ENCODE results near the gene ANKDD1A. TPM values are rescaled to one million over a fixed set of nuclear protein-coding genes. Genes with fewer than 3 reads are reported as not detected.

The ANKDD1A gene
- total and polyA plus RNA-seq, 4 donors, result 2.3 to 6.8 (median 4.2) TPM

- DNase-seq, result peak; percentile 34 to 47 (median 40)
- Histone ChIP-seq H3K36me3 (ENCODE audit: control insufficient read depth in 4 of 4, insufficient read depth in 4 of 4, low read length in 4 of 4) (no peaks in the 10 kb centered on the region), H3K27me3 (ENCODE audit: control insufficient read depth in 3 of 3, insufficient read depth in 3 of 3, low read length in 2 of 3) (no peaks in the 10 kb centered on the region), H3K9me3 (ENCODE audit: control insufficient read depth in 4 of 4, insufficient read depth in 3 of 4, low read length in 3 of 4) (no peaks in the 10 kb centered on the region), H3K9ac (ENCODE audit: insufficient read depth in 1 of 2, low read length in 2 of 2) (no peak overlapping the region), H3K4me1 (ENCODE audit: control insufficient read depth in 5 of 5, insufficient read depth in 5 of 5, low read length in 5 of 5) (peaks cover 0 to 11% (median 7%) of the 10 kb centered on the region in 5 donors), H3K4me3 (no peak overlapping the region), H3K27ac (ENCODE audit: low read depth in 1 of 2, low read length in 1 of 2) (peak overlapping the region; percentile 47 to 68)
- TF ChIP-seq CTCF (IDR thresholded peaks at IDR 0.05; ENCODE audit: control extremely low read depth, extremely low read depth), result no peak
- WGBS, 2 donors, result 21 to 24% methylated on average over 10 of the region's 10 CpGs
- ATAC-seq (ENCODE audit: insufficient read depth, low FRiP score), result peak; percentile 67
Observed at GRCh38 chr15:64883997-64884511, 27.6 kb upstream of the ANKDD1A start.

- H3K9me3 ChIP-seq (ENCODE audit: control insufficient read depth in 4 of 4, insufficient read depth in 3 of 4, low read length in 3 of 4), result no peaks in the 10 kb centered on the region
- H3K4me1 ChIP-seq (ENCODE audit: control insufficient read depth in 5 of 5, insufficient read depth in 5 of 5, low read length in 5 of 5), result peaks cover 0 to 11% (median 7%) of the 10 kb centered on the region in 5 donors
- DNase-seq, result no peak
- H3K27ac ChIP-seq (ENCODE audit: low read depth in 1 of 2, low read length in 1 of 2), result no peak overlapping the region
- ATAC-seq (ENCODE audit: insufficient read depth, low FRiP score), result no peak
- H3K9ac ChIP-seq (ENCODE audit: insufficient read depth in 1 of 2, low read length in 2 of 2), result no peak overlapping the region
- H3K4me3 ChIP-seq, result no peak overlapping the region
- no peaks in the 10 kb centered on the region for H3K36me3 ChIP-seq (ENCODE audit: control insufficient read depth in 4 of 4, insufficient read depth in 4 of 4, low read length in 4 of 4)
- TF ChIP-seq CTCF (IDR thresholded peaks at IDR 0.05; ENCODE audit: control extremely low read depth, extremely low read depth), result no peak
- H3K27me3 ChIP-seq (ENCODE audit: control insufficient read depth in 3 of 3, insufficient read depth in 3 of 3, low read length in 2 of 3), result no peaks in the 10 kb centered on the region
- WGBS, 2 donors, result 71 to 85% methylated on average over 5 of the region's 5 CpGs
Observed at GRCh38 chr15:64884679-64885078, 27.0 kb upstream of the ANKDD1A start.

- 94 to 96% methylated on average over 6 of the region's 6 CpGs for WGBS, 2 donors
- peaks cover 0 to 11% (median 7%) of the 10 kb centered on the region in 5 donors for H3K4me1 ChIP-seq (ENCODE audit: control insufficient read depth in 5 of 5, insufficient read depth in 5 of 5, low read length in 5 of 5)
- DNase-seq, result no peak
Observed at GRCh38 chr15:64888336-64888735, 23.4 kb upstream of the ANKDD1A start.

More at GRCh38 chr15:64888336-64888735, 23.4 kb upstream of the ANKDD1A start:
- Histone ChIP-seq H3K9ac (ENCODE audit: insufficient read depth in 1 of 2, low read length in 2 of 2) (no peak overlapping the region), H3K36me3 (ENCODE audit: control insufficient read depth in 4 of 4, insufficient read depth in 4 of 4, low read length in 4 of 4) (no peaks in the 10 kb centered on the region), H3K27me3 (ENCODE audit: control insufficient read depth in 3 of 3, insufficient read depth in 3 of 3, low read length in 2 of 3) (no peaks in the 10 kb centered on the region), H3K9me3 (ENCODE audit: control insufficient read depth in 4 of 4, insufficient read depth in 3 of 4, low read length in 3 of 4) (no peaks in the 10 kb centered on the region), H3K27ac (ENCODE audit: low read depth in 1 of 2, low read length in 1 of 2) (no peak overlapping the region), H3K4me3 (no peak overlapping the region)
- no peak for TF ChIP-seq CTCF (IDR thresholded peaks at IDR 0.05; ENCODE audit: control extremely low read depth, extremely low read depth)
- no peak for ATAC-seq (ENCODE audit: insufficient read depth, low FRiP score)
